GM12878 (cell line): ENCODE measurements around the gene RHOC. TPM values are rescaled to one million over a fixed set of nuclear protein-coding genes. Genes with fewer than 3 reads are reported as not detected.

Source experiments
- ATAC-seq: fragments of 200-7000 bp; cut with Tn5 transposase; 3 replicates; pipeline ENCODE4 v1.9.1; 2020; ENCODE audit warnings: mild to moderate bottlenecking, moderate library complexity
- BruUV-seq: library from RNA; stranded (reverse); fragments of 400-500 nt; replicated peaks from 2 replicates; lab custom pipeline; 2021; lab: Mats Ljungman, UMichigan
- CTCF ChIA-PET: fragments of 300-600 bp; sonication (Branson Sonifier 250); formaldehyde crosslinking; extraction: SDS; loops from one replicate; lab custom pipeline; 2021; ENCODE audit warnings: inconsistent platforms; lab: Yijun Ruan, JAX
- POLR2A ChIA-PET: fragments of 350-600 bp; formaldehyde crosslinking; extraction: SDS; loops from one replicate; lab custom pipeline; 2021; ENCODE audit warnings: inconsistent platforms; lab: Charles Lee
- RAD21 ChIA-PET: fragments of 300-600 bp; sonication (Branson Sonifier 250); formaldehyde crosslinking; loops from one replicate; lab custom pipeline; 2023; ENCODE audit warnings: antibody characterized with exemption; ENCODE audit not compliant: unreplicated experiment; lab: Charles Lee
- SMC1A ChIA-PET: fragments of 300-600 bp; sonication (Branson Sonifier 250); formaldehyde crosslinking; loops from one replicate; lab custom pipeline; 2023; ENCODE audit not compliant: unreplicated experiment, uncharacterized antibody; lab: Charles Lee
- DNase-seq: peaks from one replicate; pipeline ENCODE4 v3.0.0-alpha.2; 2011; ENCODE audit warnings: low read depth, low spot score
- FAIRE-seq: peaks from 3 replicates; lab custom pipeline; 2011; peaks lifted over from hg19 to GRCh38; lab: Jason Lieb, UNC
- H2AFZ ChIP-seq: 2 replicates; pipeline ENCODE4 v1.6.0; 2011; ENCODE audit warnings: low read depth, low read length, control low read depth; ENCODE audit not compliant: control insufficient read depth
- H3K27ac ChIP-seq: 2 replicates; pipeline ENCODE4 v1.5.1; 2011; ENCODE audit warnings: control low read depth; ENCODE audit not compliant: control insufficient read depth, insufficient read depth
- H3K27me3 ChIP-seq, 2 experiments: replicated peaks in 1 of 2; 2 replicates each; pipeline versions ENCODE4 v1.6.0 to v1.6.1; 2011; ENCODE audit warnings: low read length in 1 of 2; ENCODE audit not compliant: control insufficient read depth in 2 of 2, insufficient read depth in 2 of 2
- H3K36me3 ChIP-seq, 2 experiments: 2 replicates each; pipeline ENCODE4 v1.5.1; 2011; ENCODE audit warnings: low read length in 1 of 2; ENCODE audit not compliant: control insufficient read depth in 2 of 2, insufficient read depth in 2 of 2
- H3K4me1 ChIP-seq: 2 replicates; pipeline ENCODE4 v1.6.1; 2011; ENCODE audit warnings: mild to moderate bottlenecking, low read length, moderate library complexity, mixed read lengths; ENCODE audit not compliant: control insufficient read depth, insufficient read depth
- H3K4me2 ChIP-seq: 2 replicates; pipeline ENCODE4 v1.6.0; 2011; ENCODE audit warnings: control low read depth; ENCODE audit not compliant: control insufficient read depth, insufficient read depth
- H3K4me3 ChIP-seq: fragments of 200-600 bp; sonication (generic); 2 replicates; pipeline ENCODE4 v1.5.1; 2016
- H3K79me2 ChIP-seq: 2 replicates; pipeline ENCODE4 v1.6.0; 2011; ENCODE audit warnings: low read length; ENCODE audit not compliant: control insufficient read depth, insufficient read depth
- H3K9ac ChIP-seq: 2 replicates; pipeline ENCODE4 v1.8.0; 2011; ENCODE audit warnings: low read length, control low read depth, mixed read lengths; ENCODE audit not compliant: control insufficient read depth, insufficient read depth
- H3K9me3 ChIP-seq: replicated peaks from 3 replicates; pipeline ENCODE4 v1.5.1; 2011; ENCODE audit warnings: mild to moderate bottlenecking, low read length; ENCODE audit not compliant: control insufficient read depth, insufficient read depth
- H4K20me1 ChIP-seq: 2 replicates; pipeline ENCODE4 v1.6.0; 2011; ENCODE audit not compliant: control insufficient read depth, insufficient read depth
- BCLAF1 ChIP-seq: fragments of 450-650 bp; IDR thresholded peaks from 2 replicates; pipeline ENCODE4 v1.6.1; 2017; ENCODE audit warnings: antibody characterized with exemption, mild to moderate bottlenecking, moderate library complexity
- EGR1 ChIP-seq, 2 experiments: IDR thresholded peaks; 1 replicate in 1 of 2; 2 replicates in 1 of 2; pipeline ENCODE4 v1.6.1; 2011 to 2012; ENCODE audit warnings: low read depth in 2 of 2, low read length in 2 of 2, borderline replicate concordance in 1 of 2, mild to moderate bottlenecking in 1 of 2, moderate library complexity in 1 of 2
- ETV6 ChIP-seq, 2 experiments: fragments of 450-650 bp in 1 of 2; IDR thresholded peaks in 1 of 2; conservative IDR thresholded peaks in 1 of 2; 2 replicates each; pipeline ENCODE4 v1.6.1; 2014; ENCODE audit warnings: antibody characterized with exemption in 1 of 2, borderline replicate concordance in 1 of 2, low read depth in 1 of 2, mild to moderate bottlenecking in 1 of 2, moderate library complexity in 1 of 2
- IKZF2 ChIP-seq, 2 experiments: fragments of 450-650 bp; IDR thresholded peaks; 2 replicates each; pipeline ENCODE4 v1.6.1; 2017; ENCODE audit warnings: mild to moderate bottlenecking in 2 of 2, moderate library complexity in 2 of 2
- MLLT1 ChIP-seq: fragments of 450-650 bp; IDR thresholded peaks from 2 replicates; pipeline ENCODE4 v1.6.1; 2016; ENCODE audit warnings: mild to moderate bottlenecking
- RAD51 ChIP-seq: fragments of 450-650 bp; IDR thresholded peaks from 2 replicates; pipeline ENCODE4 v1.6.1; 2016; ENCODE audit warnings: moderate library complexity, mild to moderate bottlenecking, inconsistent platforms
- SMAD1 ChIP-seq: fragments of 450-650 bp; IDR thresholded peaks from 2 replicates; pipeline ENCODE4 v1.6.1; 2018; ENCODE audit warnings: mild to moderate bottlenecking, low read depth; ENCODE audit not compliant: partially characterized antibody
- SREBF2 ChIP-seq: IDR thresholded peaks from 2 replicates; pipeline ENCODE4 v1.6.1; 2012; ENCODE audit warnings: mild to moderate bottlenecking, low read length
- SUZ12 ChIP-seq: fragments of 200-600 bp; sonication (generic); IDR thresholded peaks from one replicate; pipeline ENCODE4 v1.6.1; 2018; ENCODE audit warnings: antibody characterized with exemption, mild to moderate bottlenecking; ENCODE audit not compliant: unreplicated experiment
- WGBS: methylation state at CpG from one replicate; pipeline ENCODE4 v1.1.6; 2016; ENCODE audit warnings: low lambda C conversion rate; ENCODE audit not compliant: insufficient replicate concordance, insufficient coverage; ENCODE audit errors: missing lambda C conversion rate; 5-methylcytosine and 5-hydroxymethylcytosine counted together
- in situ Hi-C: fragments of 300-500 bp; cut with MboI; formaldehyde crosslinking; loops from 9 replicates; pipeline ENCODE4 v1.14.3; 2018; ENCODE audit warnings: mixed read lengths
- intact Hi-C: fragments of 100-400 bp; cut with micrococcal nuclease; formaldehyde crosslinking; loops from one replicate; pipeline ENCODE4 v1.14.2; 2022; ENCODE audit not compliant: unreplicated experiment
- polyA plus RNA-seq, 11 experiments: library from polyadenylated mRNA; depleted of rRNA in 4 of 11; unstranded in 6 of 11; stranded (reverse) in 5 of 11; fragments of >200 nt; fragmentation: Nextera tagmentation in 4 of 11; fragmentation: Illumina TruSeq in 1 of 11; extraction: Ambion mirVana in 4 of 11; extraction: Trizol in 1 of 11; gene quantifications; 1 replicate in 1 of 11; 2 replicates in 10 of 11; pipeline versions ENCODE4 v1.2.1 to v1.2.3, GENCODE V29; 2011 to 2016; ENCODE audit warnings: inconsistent platforms in 2 of 11, missing spikeins in 2 of 11, low read depth in 1 of 11
- total RNA-seq, 4 experiments: library from RNA; depleted of rRNA in 3 of 4; stranded (reverse); fragments of >200 nt in 3 of 4; fragmentation: Illumina TruSeq in 1 of 4; extraction: Trizol in 1 of 4; gene quantifications; 2 replicates each; pipeline versions ENCODE4 v1.2.1 to v1.2.3, GENCODE V29; 2013 to 2021
- TF ChIP-seq, protein P1 (sequence below): fragments of 450-650 bp; IDR thresholded peaks from 2 replicates; pipeline ENCODE4 v1.6.1; 2016; ENCODE audit warnings: mild to moderate bottlenecking, moderate library complexity, borderline replicate concordance
- TF ChIP-seq, protein P2 (sequence below): fragments of 450-650 bp; IDR thresholded peaks from 2 replicates; pipeline ENCODE4 v1.6.1; 2017; ENCODE audit warnings: borderline replicate concordance

Gene RHOC
- total and polyA plus RNA-seq, 10 of the 15 experiments (the other 5 are each of a cell fraction or from before 2014, with no cell fraction given): 20.6 to 371 (median 158) TPM

- TF ChIP-seq MLLT1 (no peak), SMAD1 (no peak)
Observed at GRCh38 chr1:112696578-112697314, 10.2 kb downstream of the RHOC start (continued).

DNA sequence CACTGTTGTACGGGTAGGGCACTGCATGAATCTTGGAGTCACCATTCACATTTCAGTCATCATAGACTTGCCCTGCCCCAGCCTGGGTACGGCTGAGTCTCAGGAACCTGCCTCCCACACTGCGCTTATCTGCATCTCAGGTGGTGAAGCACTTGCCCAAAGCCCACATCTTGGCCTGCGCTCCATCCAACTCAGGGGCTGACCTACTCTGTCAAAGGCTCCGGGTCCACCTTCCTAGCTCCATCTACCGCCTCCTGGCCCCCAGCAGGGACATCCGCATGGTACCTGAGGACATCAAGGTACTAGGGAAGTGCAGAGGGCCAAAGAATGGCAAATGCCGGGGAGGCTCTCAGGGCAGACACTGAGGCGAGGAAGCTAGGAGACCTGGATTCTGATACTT is 11.7 kb downstream of the RHOC start:
- ChIA-PET CTCF (no interaction called here), SMC1A (interaction anchor here (2.7 kb wide), 1 partner anchor 20 kb away, joined by 8 read pairs; the partner anchor contains the start of gene MOV10), RAD21 (no interaction called here), POLR2A (no interaction called here)
- Histone ChIP-seq H3K36me3 (peaks cover 4 to 26% of the 10 kb centered on the region in 2 experiments; a peak in 3 of 4 replicates), H4K20me1 (no peaks in the 10 kb centered on the region), H3K4me3 (no peak overlapping the region), H3K27me3 (no peaks in the 10 kb centered on the region), H3K4me2 (no peak overlapping the region), H2AFZ (no peak overlapping the region), H3K27ac (no peak overlapping the region), H3K9me3 (no peaks in the 10 kb centered on the region), H3K79me2 (no peaks in the 10 kb centered on the region), H3K4me1 (peaks cover 5% of the 10 kb centered on the region), H3K9ac (no peak overlapping the region)
- in situ Hi-C loops: no loop called here
- no TSS peak for BruUV-seq
- WGBS: 99% methylated on average over 9 of the region's 9 CpGs
- no peak for ATAC-seq
- no peak for DNase-seq
- intact Hi-C loops: no loop called here
- FAIRE-seq: no peak
- TF ChIP-seq EGR1 (IDR thresholded peaks at IDR 0.05; ENCODE audit: borderline replicate concordance in 1 of 2, low read depth in 2 of 2, low read length in 2 of 2) (no peak), IKZF2 (IDR thresholded peaks at IDR 0.05) (no peak), SREBF2 (no peak), BCLAF1 (no peak), ETV6 (conservative IDR thresholded peaks at IDR 0.05 in 1 of 2, IDR thresholded peaks at IDR 0.05 in 1 of 2; ENCODE audit: borderline replicate concordance in 1 of 2, low read depth in 1 of 2) (no peak), RAD51 (no peak), SUZ12 (no peak)
- TF ChIP-seq, protein P1, sequence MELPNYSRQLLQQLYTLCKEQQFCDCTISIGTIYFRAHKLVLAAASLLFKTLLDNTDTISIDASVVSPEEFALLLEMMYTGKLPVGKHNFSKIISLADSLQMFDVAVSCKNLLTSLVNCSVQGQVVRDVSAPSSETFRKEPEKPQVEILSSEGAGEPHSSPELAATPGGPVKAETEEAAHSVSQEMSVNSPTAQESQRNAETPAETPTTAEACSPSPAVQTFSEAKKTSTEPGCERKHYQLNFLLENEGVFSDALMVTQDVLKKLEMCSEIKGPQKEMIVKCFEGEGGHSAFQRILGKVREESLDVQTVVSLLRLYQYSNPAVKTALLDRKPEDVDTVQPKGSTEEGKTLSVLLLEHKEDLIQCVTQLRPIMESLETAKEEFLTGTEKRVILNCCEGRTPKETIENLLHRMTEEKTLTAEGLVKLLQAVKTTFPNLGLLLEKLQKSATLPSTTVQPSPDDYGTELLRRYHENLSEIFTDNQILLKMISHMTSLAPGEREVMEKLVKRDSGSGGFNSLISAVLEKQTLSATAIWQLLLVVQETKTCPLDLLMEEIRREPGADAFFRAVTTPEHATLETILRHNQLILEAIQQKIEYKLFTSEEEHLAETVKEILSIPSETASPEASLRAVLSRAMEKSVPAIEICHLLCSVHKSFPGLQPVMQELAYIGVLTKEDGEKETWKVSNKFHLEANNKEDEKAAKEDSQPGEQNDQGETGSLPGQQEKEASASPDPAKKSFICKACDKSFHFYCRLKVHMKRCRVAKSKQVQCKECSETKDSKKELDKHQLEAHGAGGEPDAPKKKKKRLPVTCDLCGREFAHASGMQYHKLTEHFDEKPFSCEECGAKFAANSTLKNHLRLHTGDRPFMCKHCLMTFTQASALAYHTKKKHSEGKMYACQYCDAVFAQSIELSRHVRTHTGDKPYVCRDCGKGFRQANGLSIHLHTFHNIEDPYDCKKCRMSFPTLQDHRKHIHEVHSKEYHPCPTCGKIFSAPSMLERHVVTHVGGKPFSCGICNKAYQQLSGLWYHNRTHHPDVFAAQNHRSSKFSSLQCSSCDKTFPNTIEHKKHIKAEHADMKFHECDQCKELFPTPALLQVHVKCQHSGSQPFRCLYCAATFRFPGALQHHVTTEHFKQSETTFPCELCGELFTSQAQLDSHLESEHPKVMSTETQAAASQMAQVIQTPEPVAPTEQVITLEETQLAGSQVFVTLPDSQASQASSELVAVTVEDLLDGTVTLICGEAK: no peak
- TF ChIP-seq, protein P2, sequence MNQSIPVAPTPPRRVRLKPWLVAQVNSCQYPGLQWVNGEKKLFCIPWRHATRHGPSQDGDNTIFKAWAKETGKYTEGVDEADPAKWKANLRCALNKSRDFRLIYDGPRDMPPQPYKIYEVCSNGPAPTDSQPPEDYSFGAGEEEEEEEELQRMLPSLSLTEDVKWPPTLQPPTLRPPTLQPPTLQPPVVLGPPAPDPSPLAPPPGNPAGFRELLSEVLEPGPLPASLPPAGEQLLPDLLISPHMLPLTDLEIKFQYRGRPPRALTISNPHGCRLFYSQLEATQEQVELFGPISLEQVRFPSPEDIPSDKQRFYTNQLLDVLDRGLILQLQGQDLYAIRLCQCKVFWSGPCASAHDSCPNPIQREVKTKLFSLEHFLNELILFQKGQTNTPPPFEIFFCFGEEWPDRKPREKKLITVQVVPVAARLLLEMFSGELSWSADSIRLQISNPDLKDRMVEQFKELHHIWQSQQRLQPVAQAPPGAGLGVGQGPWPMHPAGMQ: no peak
